ENCODE measurements around the gene DIP2C.
"Not testable (repeated sequence)": the region's sequence is repeated elsewhere in the genome, so short reads cannot be mapped to it uniquely, and the experiment has no call there.

The DIP2C gene

GRCh38 chr10:639751-640672 lies 49.5 kb downstream of the DIP2C start:
- DNase-seq (ENCODE audit: low read depth, low spot score): no peak

- no peak for DNase-seq (ENCODE audit: low read depth, low spot score)
These were observed 50.3 kb downstream of the DIP2C start for GRCh38 chr10:639001-639750.

GRCh38 chr10:637771-638195 lies 51.7 kb downstream of the DIP2C start:
- no peak for DNase-seq (ENCODE audit: low read depth, low spot score)

- DNase-seq (ENCODE audit: low read depth, low spot score): no peak
These were observed 52.2 kb downstream of the DIP2C start for GRCh38 chr10:637221-637620.

GRCh38 chr10:636769-637168 lies 52.7 kb downstream of the DIP2C start:
- DNase-seq (ENCODE audit: low read depth, low spot score): no peak

- no peak for DNase-seq (ENCODE audit: low read depth, low spot score)
These were observed 53.3 kb downstream of the DIP2C start for GRCh38 chr10:636016-636730.

GRCh38 chr10:635088-635861 lies 54.2 kb downstream of the DIP2C start:
- no peak for DNase-seq (ENCODE audit: low read depth, low spot score)

- DNase-seq (ENCODE audit: low read depth, low spot score): no peak
These were observed 55.2 kb downstream of the DIP2C start for GRCh38 chr10:634256-634655.

GRCh38 chr10:633279-634245 lies 55.9 kb downstream of the DIP2C start:
- no peak for DNase-seq (ENCODE audit: low read depth, low spot score)

- not testable (repeated sequence) for DNase-seq (ENCODE audit: low read depth, low spot score)
These were observed 56.7 kb downstream of the DIP2C start for GRCh38 chr10:632807-633177.

- not testable (repeated sequence) for DNase-seq (ENCODE audit: low read depth, low spot score)
These were observed 57.2 kb downstream of the DIP2C start for GRCh38 chr10:632155-632806.

GRCh38 chr10:631266-631665 lies 58.2 kb downstream of the DIP2C start:
- DNase-seq (ENCODE audit: low read depth, low spot score): no peak

GRCh38 chr10:630581-631073 lies 58.8 kb downstream of the DIP2C start:
- no peak for DNase-seq (ENCODE audit: low read depth, low spot score)

- DNase-seq (ENCODE audit: low read depth, low spot score): no peak
These were observed 60.1 kb downstream of the DIP2C start for GRCh38 chr10:629186-629998.

- no peak for DNase-seq (ENCODE audit: low read depth, low spot score)
These were observed 61.0 kb downstream of the DIP2C start for GRCh38 chr10:628386-629045.

- no peak for DNase-seq (ENCODE audit: low read depth, low spot score)
These were observed 62.2 kb downstream of the DIP2C start for GRCh38 chr10:627032-627992.

Measured in ELF-1 (cell line).